Activated gamma-delta T cell treated with anti-CD3 and anti-CD28 coated beads, Interleukin-2, amount 50 U/mL, for 16 hours (primary cell): Measurements from ENCODE around the gene TMEM154.

Source experiments
- DNase-seq: peaks from one replicate; pipeline ENCODE4 v3.0.0-alpha.2; 2020; ENCODE audit warnings: low read depth

Gene TMEM154

GRCh38 chr4:152628128-152628527 lies 51.7 kb downstream of the TMEM154 start:
- no peak for DNase-seq

GRCh38 chr4:152626790-152627189 lies 53.0 kb downstream of the TMEM154 start:
- no peak for DNase-seq

- DNase-seq = no peak
Observed at GRCh38 chr4:152620915-152621314, 58.9 kb downstream of the TMEM154 start.

GRCh38 chr4:152620218-152620617 lies 59.6 kb downstream of the TMEM154 start:
- no peak for DNase-seq

- no peak for DNase-seq
Observed at GRCh38 chr4:152619556-152619955, 60.2 kb downstream of the TMEM154 start.

- no peak for DNase-seq
Observed at GRCh38 chr4:152618971-152619370, 60.8 kb downstream of the TMEM154 start.

- no peak for DNase-seq
Observed at GRCh38 chr4:152616804-152617203, 63.0 kb downstream of the TMEM154 start.

GRCh38 chr4:152613841-152614721 lies 65.7 kb downstream of the TMEM154 start:
- DNase-seq = no peak

- DNase-seq = no peak
Observed at GRCh38 chr4:152613351-152613750, 66.4 kb downstream of the TMEM154 start.

GRCh38 chr4:152610131-152610530 lies 69.7 kb downstream of the TMEM154 start:
- no peak for DNase-seq

- no peak for DNase-seq
Observed at GRCh38 chr4:152609481-152609880, 70.3 kb downstream of the TMEM154 start.

GRCh38 chr4:152607178-152607577 lies 72.6 kb downstream of the TMEM154 start:
- DNase-seq = no peak

- no peak for DNase-seq
Observed at GRCh38 chr4:152606753-152607152, 73.0 kb downstream of the TMEM154 start.

- no peak for DNase-seq
Observed at GRCh38 chr4:152605641-152606335, 74.0 kb downstream of the TMEM154 start.

GRCh38 chr4:152605031-152605430 lies 74.8 kb downstream of the TMEM154 start:
- DNase-seq = no peak

GRCh38 chr4:152601156-152601555 lies 78.6 kb downstream of the TMEM154 start:
- DNase-seq = no peak

GRCh38 chr4:152599636-152600035 lies 80.2 kb downstream of the TMEM154 start:
- no peak for DNase-seq

- no peak for DNase-seq
Observed at GRCh38 chr4:152599095-152599494, 80.7 kb downstream of the TMEM154 start.

- DNase-seq = no peak
Observed at GRCh38 chr4:152598454-152598853, 81.3 kb downstream of the TMEM154 start.

- no peak for DNase-seq
Observed at GRCh38 chr4:152594978-152595925, 84.5 kb downstream of the TMEM154 start.

- no peak for DNase-seq
Observed at GRCh38 chr4:152594057-152594456, 85.7 kb downstream of the TMEM154 start.

GRCh38 chr4:152591876-152592275 lies 87.9 kb downstream of the TMEM154 start:
- no peak for DNase-seq
